Activated CD8-positive, alpha-beta T cell treated with anti-CD3 and anti-CD28 coated beads for 36 hours (primary cell): ENCODE results near the gene GCLM. TPM values are rescaled to one million over a fixed set of nuclear protein-coding genes. Genes with fewer than 3 reads are reported as not detected.

Source experiments
- ATAC-seq: fragments of 200-7000 bp; cut with Tn5 transposase; one replicate; pipeline ENCODE4 v1.10.0; 2021; ENCODE audit warnings: mild to moderate bottlenecking, moderate library complexity
- CTCF ChIA-PET: fragments of 350-600 bp; sonication (Branson Sonifier 250); formaldehyde crosslinking; loops from one replicate; lab custom pipeline; 2021; ENCODE audit warnings: antibody characterized with exemption; lab: Charles Lee
- POLR2A ChIA-PET: fragments of 350-600 bp; sonication (Branson Sonifier 250); formaldehyde crosslinking; loops from one replicate; lab custom pipeline; 2021; ENCODE audit warnings: antibody characterized with exemption; lab: Charles Lee
- DNase-seq: peaks from one replicate; pipeline ENCODE4 v3.0.0-alpha.2; 2020
- H3K27ac Mint-ChIP-seq: one replicate; pipeline ENCODE4 v1.8.0; 2021; ENCODE audit warnings: mild to moderate bottlenecking, mixed read lengths
- H3K27me3 Mint-ChIP-seq: one replicate; pipeline ENCODE4 v1.8.0; 2021; ENCODE audit warnings: mixed read lengths
- H3K36me3 Mint-ChIP-seq: one replicate; pipeline ENCODE4 v1.8.0; 2021; ENCODE audit warnings: low read depth, mixed read lengths
- H3K4me1 Mint-ChIP-seq: one replicate; pipeline ENCODE4 v1.8.0; 2021; ENCODE audit warnings: low read depth, mixed read lengths
- H3K4me3 Mint-ChIP-seq: one replicate; pipeline ENCODE4 v1.8.0; 2021; ENCODE audit warnings: mild to moderate bottlenecking, moderate library complexity, mixed read lengths
- H3K9me3 Mint-ChIP-seq: one replicate; pipeline ENCODE4 v1.8.0; 2021; ENCODE audit warnings: mixed read lengths
- intact Hi-C: fragments of 100-400 bp; cut with micrococcal nuclease; formaldehyde crosslinking; loops from one replicate; pipeline ENCODE4 v1.10.0; 2022
- total RNA-seq, 2 experiments: library from RNA; stranded (reverse); gene quantifications; one replicate each; pipeline ENCODE4 v1.2.3, GENCODE V29; 2021
- TF ChIP-seq, protein P1 (sequence below): fragments of 200-600 bp; IDR thresholded peaks from one replicate; pipeline ENCODE4 v1.8.0; 2022; ENCODE audit warnings: antibody characterized with exemption, mild to moderate bottlenecking

Gene GCLM
- total RNA-seq, 2 experiments from 2014 or later: 25.3 to 26.4 TPM

DNA sequence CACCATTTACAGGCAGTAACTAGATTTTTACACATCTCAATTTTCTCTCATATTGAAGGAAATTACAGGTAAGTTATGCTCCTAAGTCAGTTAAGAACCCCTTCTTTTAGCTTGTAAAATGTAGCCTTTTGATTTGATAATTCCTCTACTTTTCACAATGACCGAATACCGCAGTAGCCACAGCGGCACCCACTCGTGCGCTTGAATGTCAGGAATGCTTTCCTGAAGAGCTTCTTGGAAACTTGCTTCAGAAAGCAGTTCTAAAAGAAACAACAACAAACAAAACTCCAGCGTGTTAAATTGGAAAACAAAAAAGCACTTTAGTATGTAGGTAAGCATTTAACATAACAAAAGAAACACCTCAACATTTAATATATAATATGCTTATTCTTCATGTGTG is 20.3 kb downstream of the GCLM start:
- TF ChIP-seq, protein P1, sequence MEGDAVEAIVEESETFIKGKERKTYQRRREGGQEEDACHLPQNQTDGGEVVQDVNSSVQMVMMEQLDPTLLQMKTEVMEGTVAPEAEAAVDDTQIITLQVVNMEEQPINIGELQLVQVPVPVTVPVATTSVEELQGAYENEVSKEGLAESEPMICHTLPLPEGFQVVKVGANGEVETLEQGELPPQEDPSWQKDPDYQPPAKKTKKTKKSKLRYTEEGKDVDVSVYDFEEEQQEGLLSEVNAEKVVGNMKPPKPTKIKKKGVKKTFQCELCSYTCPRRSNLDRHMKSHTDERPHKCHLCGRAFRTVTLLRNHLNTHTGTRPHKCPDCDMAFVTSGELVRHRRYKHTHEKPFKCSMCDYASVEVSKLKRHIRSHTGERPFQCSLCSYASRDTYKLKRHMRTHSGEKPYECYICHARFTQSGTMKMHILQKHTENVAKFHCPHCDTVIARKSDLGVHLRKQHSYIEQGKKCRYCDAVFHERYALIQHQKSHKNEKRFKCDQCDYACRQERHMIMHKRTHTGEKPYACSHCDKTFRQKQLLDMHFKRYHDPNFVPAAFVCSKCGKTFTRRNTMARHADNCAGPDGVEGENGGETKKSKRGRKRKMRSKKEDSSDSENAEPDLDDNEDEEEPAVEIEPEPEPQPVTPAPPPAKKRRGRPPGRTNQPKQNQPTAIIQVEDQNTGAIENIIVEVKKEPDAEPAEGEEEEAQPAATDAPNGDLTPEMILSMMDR: no peak
- H3K36me3 Mint-ChIP-seq: peaks cover 3% of the 10 kb centered on the region
- ATAC-seq (no peak), DNase-seq (no peak)
- POLR2A ChIA-PET: interaction anchor here (2.0 kb wide), 1 partner anchor 10 kb away, joined by 9 read pairs; the partner anchor contains the start of gene DNTTIP2
- H3K27ac Mint-ChIP-seq: no peak overlapping the region
- H3K9me3 Mint-ChIP-seq: no peaks in the 10 kb centered on the region
- CTCF ChIA-PET: interaction anchor here (1.6 to 1.8 kb wide), 2 partner anchors 10 to 37 kb away, joined by 4 to 6 read pairs; partner anchors contain the start of gene DNTTIP2
- H3K4me1 Mint-ChIP-seq: no peaks in the 10 kb centered on the region
- no peaks in the 10 kb centered on the region for H3K27me3 Mint-ChIP-seq
- no peak overlapping the region for H3K4me3 Mint-ChIP-seq
- intact Hi-C loops: no loop called here

DNA sequence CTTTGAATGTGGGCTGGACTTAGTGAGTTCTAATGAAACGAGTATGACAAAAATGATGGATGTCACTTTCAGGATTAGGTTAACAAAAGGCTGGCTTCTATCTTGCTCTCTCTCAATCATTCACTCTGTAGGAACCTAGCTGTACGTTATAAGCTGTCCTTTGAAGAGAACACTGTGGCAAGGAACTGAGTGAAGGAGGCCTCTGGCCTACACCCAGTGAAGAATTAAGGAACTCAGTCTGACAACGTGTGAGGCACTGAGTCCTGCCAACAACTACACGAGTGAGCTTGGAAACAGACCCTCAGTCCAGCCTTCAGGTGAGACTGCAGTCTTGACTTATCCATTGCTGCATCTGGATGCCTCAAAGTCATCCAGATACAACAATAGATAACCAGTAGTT is 27.0 kb downstream of the GCLM start:
- intact Hi-C loops: no loop called here
- Mint-ChIP-seq H3K27me3 (no peaks in the 10 kb centered on the region), H3K36me3 (peaks cover 20% of the 10 kb centered on the region), H3K4me3 (no peak overlapping the region), H3K9me3 (no peaks in the 10 kb centered on the region), H3K4me1 (peaks cover 12% of the 10 kb centered on the region), H3K27ac (no peak overlapping the region)
- ChIA-PET POLR2A (no interaction called here), CTCF (interaction anchor here (2.4 kb wide), 1 partner anchor 28 kb away, joined by 7 read pairs; no protein-coding TSS in a partner anchor)
- TF ChIP-seq, protein P1: no peak
- no peak for ATAC-seq
- DNase-seq: no peak

DNA sequence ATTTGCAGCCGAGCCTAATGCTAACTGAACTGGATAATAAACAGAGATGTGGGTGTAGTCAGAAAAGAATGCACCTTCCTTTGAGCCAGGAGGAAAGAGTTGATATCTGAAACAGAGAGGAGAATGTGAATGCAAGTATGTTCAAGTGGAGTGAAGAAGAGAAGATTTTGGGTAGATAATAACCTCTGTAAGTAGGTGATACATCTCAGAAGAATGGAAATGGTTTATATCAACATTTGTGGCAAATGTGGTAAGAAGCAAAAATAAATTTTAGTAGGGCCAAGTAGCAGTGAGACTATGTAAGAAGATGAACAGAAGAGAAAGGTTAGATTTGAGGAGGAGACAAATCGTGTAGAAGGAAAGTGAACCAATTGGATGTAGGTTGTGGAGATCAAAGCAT is 28.5 kb downstream of the GCLM start:
- Mint-ChIP-seq H3K4me1 (peaks cover 24% of the 10 kb centered on the region), H3K27me3 (no peaks in the 10 kb centered on the region), H3K27ac (no peak overlapping the region), H3K9me3 (no peaks in the 10 kb centered on the region), H3K4me3 (no peak overlapping the region), H3K36me3 (peaks cover 33% of the 10 kb centered on the region)
- POLR2A ChIA-PET: interaction anchor here (1.8 kb wide), 1 partner anchor 12 kb away, joined by 6 read pairs; no protein-coding TSS in a partner anchor
- DNase-seq (no peak), ATAC-seq (no peak)
- intact Hi-C loops: no loop called here
- TF ChIP-seq, protein P1: no peak
- CTCF ChIA-PET: interaction anchor here (2.9 kb wide), 1 partner anchor 29 kb away, joined by 10 read pairs; no protein-coding TSS in a partner anchor

DNA sequence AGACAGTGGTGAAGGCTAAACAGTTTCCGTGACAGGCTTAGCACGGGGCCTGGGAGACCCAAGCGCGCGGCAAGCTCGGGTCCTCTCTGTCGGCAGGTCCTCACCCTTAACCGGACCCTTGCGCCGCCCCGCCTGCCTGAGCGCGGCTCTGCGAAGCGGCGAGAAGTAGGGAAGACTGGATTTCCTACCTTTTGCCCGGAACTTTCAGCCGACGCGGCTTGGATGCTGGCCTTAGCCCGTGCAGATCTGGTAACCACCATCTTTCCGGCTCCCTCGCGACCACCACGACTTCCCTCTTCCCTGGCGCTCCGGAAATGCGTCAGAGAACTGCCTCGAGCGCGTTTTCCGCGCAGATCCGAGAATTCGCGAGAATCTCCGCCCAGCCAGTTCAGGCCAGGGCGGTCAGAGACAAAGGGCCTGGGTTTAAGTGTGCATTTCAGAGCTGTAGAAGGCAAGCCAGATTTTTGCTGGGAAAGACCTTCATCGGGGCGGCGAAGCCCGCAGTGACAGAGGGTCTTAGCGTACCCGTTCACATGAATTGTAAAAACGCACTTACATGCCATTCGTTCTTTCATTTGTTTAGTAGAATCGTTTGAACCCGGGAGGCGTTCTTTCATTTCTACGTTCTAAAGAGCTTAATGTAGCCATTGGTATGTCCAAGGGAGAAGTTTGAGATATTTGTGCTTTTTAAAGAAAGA is 30.2 kb downstream of the GCLM start, which contains the start of gene DNTTIP2:
Gene DNTTIP2 (minus strand): TSS at position 318 of the 698 bp plus-strand sequence. CDS start 58 bp downstream, at position 260.
- Mint-ChIP-seq H3K36me3 (peaks cover 48% of the 10 kb centered on the region), H3K4me3 (peak within 1 kb of the TSS; percentile 93), H3K27ac (peak within 1 kb of the TSS; percentile 95), H3K4me1 (peaks cover 37% of the 10 kb centered on the region), H3K9me3 (no peaks in the 10 kb centered on the region), H3K27me3 (no peaks in the 10 kb centered on the region)
- TF ChIP-seq, protein P1: no peak
- ChIA-PET POLR2A (interaction anchor here (0.6 to 2.0 kb wide), 13 partner anchors 9 to 975 kb away, joined by 3 to 17 read pairs (median 4); partner anchors contain the start of gene GCLM), CTCF (interaction anchor here (0.7 to 2.9 kb wide), 6 partner anchors 9 to 249 kb away, joined by 3 to 10 read pairs (median 5); no protein-coding TSS in a partner anchor)
- DNase-seq (peak; percentile 94), ATAC-seq (peak; percentile 91)
- intact Hi-C loops: loop anchor here (2.0 kb wide), 1 partner anchor 30 kb away; the partner anchor contains the start of gene GCLM
